Activated CD8-positive, alpha-beta T cell treated with anti-CD3 and anti-CD28 coated beads for 36 hours (primary cell): ENCODE measurements around the gene CORO1C. TPM values are rescaled to one million over a fixed set of nuclear protein-coding genes. Genes with fewer than 3 reads are reported as not detected.

Experiments
- ATAC-seq: fragments of 200-7000 bp; cut with Tn5 transposase; one replicate; pipeline ENCODE4 v1.10.0; 2021; ENCODE audit warnings: mild to moderate bottlenecking, moderate library complexity
- CTCF ChIA-PET: fragments of 350-600 bp; sonication (Branson Sonifier 250); formaldehyde crosslinking; loops from one replicate; lab custom pipeline; 2021; ENCODE audit warnings: antibody characterized with exemption; lab: Charles Lee
- POLR2A ChIA-PET: fragments of 350-600 bp; sonication (Branson Sonifier 250); formaldehyde crosslinking; loops from one replicate; lab custom pipeline; 2021; ENCODE audit warnings: antibody characterized with exemption; lab: Charles Lee
- DNase-seq: peaks from one replicate; pipeline ENCODE4 v3.0.0-alpha.2; 2020
- H3K27ac Mint-ChIP-seq: one replicate; pipeline ENCODE4 v1.8.0; 2021; ENCODE audit warnings: mild to moderate bottlenecking, mixed read lengths
- H3K27me3 Mint-ChIP-seq: one replicate; pipeline ENCODE4 v1.8.0; 2021; ENCODE audit warnings: mixed read lengths
- H3K36me3 Mint-ChIP-seq: one replicate; pipeline ENCODE4 v1.8.0; 2021; ENCODE audit warnings: low read depth, mixed read lengths
- H3K4me1 Mint-ChIP-seq: one replicate; pipeline ENCODE4 v1.8.0; 2021; ENCODE audit warnings: low read depth, mixed read lengths
- H3K4me3 Mint-ChIP-seq: one replicate; pipeline ENCODE4 v1.8.0; 2021; ENCODE audit warnings: mild to moderate bottlenecking, moderate library complexity, mixed read lengths
- H3K9me3 Mint-ChIP-seq: one replicate; pipeline ENCODE4 v1.8.0; 2021; ENCODE audit warnings: mixed read lengths
- intact Hi-C: fragments of 100-400 bp; cut with micrococcal nuclease; formaldehyde crosslinking; loops from one replicate; pipeline ENCODE4 v1.10.0; 2022
- total RNA-seq, 2 experiments: library from RNA; stranded (reverse); gene quantifications; one replicate each; pipeline ENCODE4 v1.2.3, GENCODE V29; 2021
- TF ChIP-seq, protein P1 (sequence below): fragments of 200-600 bp; IDR thresholded peaks from one replicate; pipeline ENCODE4 v1.8.0; 2022; ENCODE audit warnings: antibody characterized with exemption, mild to moderate bottlenecking

Gene CORO1C
- total RNA-seq, 2 experiments from 2014 or later: 90.1 to 98.9 TPM

DNA sequence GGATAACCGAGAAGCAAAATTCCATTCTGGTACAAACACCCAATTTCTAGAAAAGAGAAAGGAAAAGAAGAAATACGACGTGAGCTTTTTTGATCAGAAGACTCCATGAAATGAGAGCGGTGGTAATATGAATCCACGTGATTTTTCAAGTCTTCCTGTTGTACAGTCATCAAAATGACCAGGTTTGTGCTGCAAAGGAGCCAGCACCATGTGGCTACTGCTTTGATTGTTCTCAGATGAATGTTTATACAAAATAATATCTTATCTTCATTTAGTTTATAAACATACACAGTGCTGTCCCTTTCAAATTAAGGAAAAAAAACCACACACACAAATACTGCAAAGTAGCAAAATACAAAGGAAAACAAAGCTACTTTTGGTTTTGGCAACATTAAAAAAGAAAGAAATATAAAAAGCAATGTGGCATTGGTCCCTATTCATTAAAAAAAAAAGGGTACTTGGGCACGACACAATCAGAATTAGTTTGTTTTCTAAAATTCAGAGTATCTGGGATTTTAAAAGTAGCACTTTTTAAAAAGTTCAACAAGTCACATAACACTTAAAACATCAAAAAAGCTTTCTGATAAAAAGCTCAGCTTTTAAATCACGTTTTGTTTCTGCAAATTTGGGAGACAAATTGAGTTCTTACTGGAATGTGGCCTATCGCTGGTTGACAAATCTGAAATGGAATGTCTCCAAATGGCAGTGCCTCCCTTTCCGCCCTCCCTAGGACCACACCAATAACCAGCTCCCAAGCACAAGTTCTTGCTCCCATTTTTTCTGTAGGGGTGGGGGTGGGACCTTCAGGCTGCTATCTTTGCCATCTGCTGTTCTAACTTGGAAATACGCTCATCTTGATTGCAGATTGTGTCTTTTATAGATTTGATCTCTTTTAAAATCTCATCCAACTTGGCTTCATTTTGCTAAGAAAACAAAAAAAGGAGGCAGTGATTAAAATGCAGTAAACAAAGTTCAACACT lies 84.4 kb downstream of the CORO1C start:
- ChIA-PET CTCF (interaction anchor here (0.8 to 2.7 kb wide), 11 partner anchors 9 to 304 kb away, joined by 3 to 21 read pairs (median 6); no protein-coding TSS in a partner anchor), POLR2A (interaction anchor here (0.6 to 1.4 kb wide), 5 partner anchors 10 to 1468 kb away, joined by 3 to 8 read pairs (median 4); no protein-coding TSS in a partner anchor)
- Mint-ChIP-seq H3K9me3 (no peaks in the 10 kb centered on the region), H3K36me3 (peaks cover 26% of the 10 kb centered on the region), H3K27ac (peak overlapping the region; percentile 62), H3K4me1 (peaks cover 31% of the 10 kb centered on the region), H3K27me3 (no peaks in the 10 kb centered on the region), H3K4me3 (peak overlapping the region; percentile 25)
- DNase-seq (no peak), ATAC-seq (peak; percentile 47)
- intact Hi-C loops: no loop called here
- TF ChIP-seq, protein P1, sequence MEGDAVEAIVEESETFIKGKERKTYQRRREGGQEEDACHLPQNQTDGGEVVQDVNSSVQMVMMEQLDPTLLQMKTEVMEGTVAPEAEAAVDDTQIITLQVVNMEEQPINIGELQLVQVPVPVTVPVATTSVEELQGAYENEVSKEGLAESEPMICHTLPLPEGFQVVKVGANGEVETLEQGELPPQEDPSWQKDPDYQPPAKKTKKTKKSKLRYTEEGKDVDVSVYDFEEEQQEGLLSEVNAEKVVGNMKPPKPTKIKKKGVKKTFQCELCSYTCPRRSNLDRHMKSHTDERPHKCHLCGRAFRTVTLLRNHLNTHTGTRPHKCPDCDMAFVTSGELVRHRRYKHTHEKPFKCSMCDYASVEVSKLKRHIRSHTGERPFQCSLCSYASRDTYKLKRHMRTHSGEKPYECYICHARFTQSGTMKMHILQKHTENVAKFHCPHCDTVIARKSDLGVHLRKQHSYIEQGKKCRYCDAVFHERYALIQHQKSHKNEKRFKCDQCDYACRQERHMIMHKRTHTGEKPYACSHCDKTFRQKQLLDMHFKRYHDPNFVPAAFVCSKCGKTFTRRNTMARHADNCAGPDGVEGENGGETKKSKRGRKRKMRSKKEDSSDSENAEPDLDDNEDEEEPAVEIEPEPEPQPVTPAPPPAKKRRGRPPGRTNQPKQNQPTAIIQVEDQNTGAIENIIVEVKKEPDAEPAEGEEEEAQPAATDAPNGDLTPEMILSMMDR: no peak

DNA sequence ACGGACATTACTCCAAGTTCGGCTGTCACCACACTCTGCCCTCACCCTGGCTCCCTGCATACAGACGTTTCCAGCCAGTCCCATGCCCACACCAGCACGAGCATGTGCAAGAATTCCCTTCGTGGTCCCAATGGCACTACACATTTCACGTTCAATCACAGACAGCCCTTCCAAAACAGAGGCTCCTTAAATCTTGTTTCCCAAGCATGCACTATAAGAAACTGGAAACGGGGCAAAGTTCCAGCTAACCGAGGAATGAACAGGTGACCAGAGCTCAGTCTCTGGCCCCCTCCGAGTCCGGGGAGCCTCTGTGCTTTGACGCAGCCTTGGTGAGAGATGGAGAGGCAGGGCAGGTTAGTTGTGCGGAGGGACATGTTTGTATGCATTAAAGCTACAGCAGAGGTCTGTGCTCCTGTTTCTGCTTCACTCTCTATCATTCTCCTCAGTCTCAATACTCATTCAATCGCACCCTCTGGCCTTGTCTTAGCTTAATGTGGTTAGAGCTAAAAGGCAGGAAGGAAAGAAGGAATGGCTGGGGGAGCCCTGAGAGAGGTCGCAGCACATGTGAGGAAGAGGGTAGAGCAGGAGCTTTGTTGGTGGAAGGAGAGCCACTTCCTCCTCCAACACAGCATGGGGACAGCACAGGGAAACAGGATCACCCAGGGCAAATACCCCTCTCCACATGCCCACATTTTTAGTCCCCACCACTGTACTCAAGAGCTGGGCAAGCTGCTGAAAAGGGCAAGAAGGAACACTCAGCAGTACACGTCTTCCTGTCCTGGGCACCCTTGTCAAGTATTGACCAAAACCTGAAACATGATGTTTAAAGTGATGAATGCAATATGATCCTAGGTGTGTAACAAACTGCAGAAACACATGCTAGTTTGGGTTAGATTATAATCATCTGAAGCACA lies 85.4 kb downstream of the CORO1C start:
- Mint-ChIP-seq H3K9me3 (no peaks in the 10 kb centered on the region), H3K36me3 (peaks cover 24% of the 10 kb centered on the region), H3K27ac (peak overlapping the region; percentile 62), H3K27me3 (no peaks in the 10 kb centered on the region), H3K4me1 (peaks cover 32% of the 10 kb centered on the region), H3K4me3 (peak overlapping the region; percentile 25)
- no peak for DNase-seq
- CTCF ChIA-PET: interaction anchor here (0.9 to 2.7 kb wide), 11 partner anchors 8 to 305 kb away, joined by 3 to 21 read pairs (median 6); no protein-coding TSS in a partner anchor
- intact Hi-C loops: no loop called here
- POLR2A ChIA-PET: interaction anchor here (0.6 to 1.4 kb wide), 3 partner anchors 9 to 1467 kb away, joined by 3 to 8 read pairs (median 4); no protein-coding TSS in a partner anchor
- TF ChIP-seq, protein P1: no peak
- ATAC-seq: peak; percentile 14

DNA sequence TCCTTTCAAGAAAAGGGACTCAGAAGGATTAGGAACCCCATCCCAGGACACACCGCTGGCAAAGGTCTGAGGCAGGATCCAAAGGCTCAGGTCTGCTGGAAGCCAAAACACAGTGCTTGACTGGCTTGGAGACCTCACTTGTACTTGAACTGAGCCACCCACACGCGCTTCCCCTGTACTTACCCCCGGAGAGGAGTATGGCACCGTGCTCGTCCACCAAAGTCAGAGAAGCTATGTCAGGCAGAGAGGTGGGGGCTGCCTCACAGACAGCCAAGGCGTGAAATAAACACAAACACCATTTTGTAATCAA lies 86.6 kb downstream of the CORO1C start:
- no peak overlapping the region for H3K27ac Mint-ChIP-seq
- POLR2A ChIA-PET: no interaction called here
- H3K4me1 Mint-ChIP-seq: peaks cover 37% of the 10 kb centered on the region
- TF ChIP-seq, protein P1: no peak
- H3K36me3 Mint-ChIP-seq: peaks cover 24% of the 10 kb centered on the region
- no peak overlapping the region for H3K4me3 Mint-ChIP-seq
- DNase-seq: no peak
- CTCF ChIA-PET: interaction anchor here (1.9 kb wide), 1 partner anchor 18 kb away, joined by 7 read pairs; no protein-coding TSS in a partner anchor
- H3K27me3 Mint-ChIP-seq: no peaks in the 10 kb centered on the region
- intact Hi-C loops: no loop called here
- ATAC-seq: no peak
- no peaks in the 10 kb centered on the region for H3K9me3 Mint-ChIP-seq

GRCh38 chr12:108643941-108644810 lies 87.1 kb downstream of the CORO1C start:
- no peak for DNase-seq
- Mint-ChIP-seq H3K27me3 (no peaks in the 10 kb centered on the region), H3K4me3 (no peak overlapping the region), H3K4me1 (peaks cover 31% of the 10 kb centered on the region), H3K27ac (no peak overlapping the region), H3K9me3 (no peaks in the 10 kb centered on the region), H3K36me3 (peaks cover 24% of the 10 kb centered on the region)
- POLR2A ChIA-PET: no interaction called here
- no peak for ATAC-seq
- TF ChIP-seq, protein P1: no peak
- CTCF ChIA-PET: interaction anchor here (1.9 kb wide), 1 partner anchor 18 kb away, joined by 7 read pairs; no protein-coding TSS in a partner anchor
- intact Hi-C loops: no loop called here
